IPS-18a (cell line): ENCODE measurements around the gene GRIN3B.

Experiments
- H3K27ac ChIP-seq: one replicate; pipeline ENCODE4 v1.5.1; 2013; ENCODE audit warnings: low read length
- H3K27me3 ChIP-seq: one replicate; pipeline ENCODE4 v1.6.1; 2013; ENCODE audit warnings: mild to moderate bottlenecking, low read length; ENCODE audit not compliant: control insufficient read depth, insufficient read depth
- H3K36me3 ChIP-seq: one replicate; pipeline ENCODE4 v1.6.1; 2013; ENCODE audit warnings: low read depth, low read length; ENCODE audit not compliant: control insufficient read depth
- H3K4me1 ChIP-seq: one replicate; pipeline ENCODE4 v1.6.1; 2013; ENCODE audit warnings: low read depth, low read length; ENCODE audit not compliant: control insufficient read depth
- H3K4me3 ChIP-seq: one replicate; pipeline ENCODE4 v1.5.1; 2013; ENCODE audit warnings: low read length
- H3K9ac ChIP-seq: one replicate; pipeline ENCODE4 v1.6.1; 2013; ENCODE audit warnings: mild to moderate bottlenecking, low read length, moderate library complexity
- H3K9me3 ChIP-seq: one replicate; pipeline ENCODE4 v1.6.1; 2013; ENCODE audit warnings: low read depth, low read length; ENCODE audit not compliant: control insufficient read depth

GRIN3B gene

GRCh38 chr19:1004803-1005664 is 4.8 kb downstream of the GRIN3B start:
- Histone ChIP-seq H3K27ac (no peak overlapping the region), H3K9ac (no peak overlapping the region), H3K36me3 (peaks cover 3% of the 10 kb centered on the region), H3K9me3 (no peaks in the 10 kb centered on the region), H3K27me3 (peaks cover 12% of the 10 kb centered on the region), H3K4me1 (no peaks in the 10 kb centered on the region), H3K4me3 (no peak overlapping the region)

- H3K27ac ChIP-seq, result no peak overlapping the region
- no peaks in the 10 kb centered on the region for H3K9me3 ChIP-seq
- peaks cover 3% of the 10 kb centered on the region for H3K36me3 ChIP-seq
- no peak overlapping the region for H3K9ac ChIP-seq
- no peaks in the 10 kb centered on the region for H3K4me1 ChIP-seq
- no peaks in the 10 kb centered on the region for H3K27me3 ChIP-seq
- no peak overlapping the region for H3K4me3 ChIP-seq
Observed at GRCh38 chr19:1006711-1007398, 6.6 kb downstream of the GRIN3B start.

- Histone ChIP-seq H3K27ac (no peak overlapping the region), H3K4me3 (no peak overlapping the region), H3K9ac (no peak overlapping the region), H3K9me3 (no peaks in the 10 kb centered on the region), H3K4me1 (no peaks in the 10 kb centered on the region), H3K27me3 (no peaks in the 10 kb centered on the region), H3K36me3 (peaks cover 3% of the 10 kb centered on the region)
Observed at GRCh38 chr19:1007399-1008251, 7.4 kb downstream of the GRIN3B start.

- H3K4me1 ChIP-seq, result no peaks in the 10 kb centered on the region
- peaks cover 5% of the 10 kb centered on the region for H3K36me3 ChIP-seq
- H3K27me3 ChIP-seq, result no peaks in the 10 kb centered on the region
- no peak overlapping the region for H3K9ac ChIP-seq
- no peaks in the 10 kb centered on the region for H3K9me3 ChIP-seq
- H3K4me3 ChIP-seq, result no peak overlapping the region
- H3K27ac ChIP-seq, result no peak overlapping the region
Observed at GRCh38 chr19:1008268-1009040, 8.2 kb downstream of the GRIN3B start.

- Histone ChIP-seq H3K4me1 (no peaks in the 10 kb centered on the region), H3K9ac (no peak overlapping the region), H3K27ac (no peak overlapping the region), H3K27me3 (no peaks in the 10 kb centered on the region), H3K36me3 (peaks cover 12% of the 10 kb centered on the region), H3K9me3 (no peaks in the 10 kb centered on the region), H3K4me3 (no peak overlapping the region)
Observed at GRCh38 chr19:1009041-1009980, 9.1 kb downstream of the GRIN3B start.

GRCh38 chr19:1009981-1010538 is 9.8 kb downstream of the GRIN3B start:
- Histone ChIP-seq H3K36me3 (peaks cover 12% of the 10 kb centered on the region), H3K4me3 (no peak overlapping the region), H3K9ac (no peak overlapping the region), H3K27me3 (no peaks in the 10 kb centered on the region), H3K27ac (no peak overlapping the region), H3K4me1 (no peaks in the 10 kb centered on the region), H3K9me3 (no peaks in the 10 kb centered on the region)

GRCh38 chr19:1010586-1011510 is 10.6 kb downstream of the GRIN3B start:
- Histone ChIP-seq H3K9me3 (no peaks in the 10 kb centered on the region), H3K4me3 (no peak overlapping the region), H3K36me3 (peaks cover 12% of the 10 kb centered on the region), H3K9ac (no peak overlapping the region), H3K27me3 (no peaks in the 10 kb centered on the region), H3K4me1 (no peaks in the 10 kb centered on the region), H3K27ac (no peak overlapping the region)

GRCh38 chr19:1011831-1012333 is 11.7 kb downstream of the GRIN3B start:
- Histone ChIP-seq H3K4me1 (peaks cover 6% of the 10 kb centered on the region), H3K4me3 (no peak overlapping the region), H3K9ac (no peak overlapping the region), H3K9me3 (no peaks in the 10 kb centered on the region), H3K27ac (no peak overlapping the region), H3K36me3 (peaks cover 12% of the 10 kb centered on the region), H3K27me3 (no peaks in the 10 kb centered on the region)

- H3K27me3 ChIP-seq, result no peaks in the 10 kb centered on the region
- peaks cover 12% of the 10 kb centered on the region for H3K36me3 ChIP-seq
- H3K9me3 ChIP-seq, result no peaks in the 10 kb centered on the region
- H3K27ac ChIP-seq, result no peak overlapping the region
- H3K4me1 ChIP-seq, result peaks cover 6% of the 10 kb centered on the region
- no peak overlapping the region for H3K4me3 ChIP-seq
- H3K9ac ChIP-seq, result no peak overlapping the region
Observed at GRCh38 chr19:1012334-1012733, 12.1 kb downstream of the GRIN3B start.
